Ascending aorta (tissue), 2 donors: Measurements from ENCODE around the gene SERPINB6. TPM values are rescaled to one million over a fixed set of nuclear protein-coding genes. Genes with fewer than 3 reads are reported as not detected.

Experiments
- DNase-seq, 2 donors: peaks; one replicate each; pipeline ENCODE4 v3.0.0-alpha.2; 2019; ENCODE audit warnings: low spot score in 2 of 2
- H3K27ac ChIP-seq, 2 donors: fragments of 200-600 bp; sonication (generic); one replicate each; pipeline ENCODE4 v1.5.1; 2016 to 2017; ENCODE audit warnings: mild to moderate bottlenecking in 1 of 2
- H3K27me3 ChIP-seq: fragments of 200-600 bp; sonication (generic); one replicate; pipeline ENCODE4 v1.5.1; 2017
- H3K36me3 ChIP-seq, 2 donors: fragments of 200-600 bp; sonication (generic); one replicate each; pipeline ENCODE4 v1.5.1; 2016
- H3K4me1 ChIP-seq, 2 donors: fragments of 200-600 bp; sonication (generic); one replicate each; pipeline ENCODE4 v1.5.1; 2016 to 2017; ENCODE audit warnings: mild to moderate bottlenecking in 1 of 2
- H3K4me3 ChIP-seq, 2 donors: fragments of 200-600 bp; sonication (generic); one replicate each; pipeline ENCODE4 v1.5.1; 2016 to 2017; ENCODE audit warnings: mild to moderate bottlenecking in 1 of 2
- H3K9me3 ChIP-seq, 2 donors: fragments of 200-600 bp; sonication (generic); one replicate each; pipeline ENCODE4 v1.5.1; 2016
- CTCF ChIP-seq, 3 experiments: fragments of 200-600 bp in 2 of 3; fragments of 450-650 bp in 1 of 3; sonication (generic) in 2 of 3; IDR thresholded peaks; one replicate each; pipeline ENCODE4 v1.5.1; 2016 to 2019; ENCODE audit warnings: antibody characterized with exemption in 3 of 3, mild to moderate bottlenecking in 1 of 3, moderate library complexity in 1 of 3
- intact Hi-C: fragments of 100-400 bp; cut with DNase I; formaldehyde crosslinking; loops from one replicate; pipeline ENCODE4 v1.15.1; 2023
- total RNA-seq: library from RNA; depleted of rRNA; stranded (reverse); fragments of >200 nt; gene quantifications from one replicate; pipeline ENCODE4 v1.1.0, GENCODE V29; 2016

Gene SERPINB6
- total RNA-seq, 1 donor from 2014 or later = 222 TPM

- intact Hi-C loops = no loop called here
- H3K4me3 ChIP-seq = no peak overlapping the region
- peaks cover 28 to 70% of the 10 kb centered on the region in 2 donors for H3K36me3 ChIP-seq
- no peaks in the 10 kb centered on the region for H3K27me3 ChIP-seq
- peaks cover 4 to 10% of the 10 kb centered on the region in 2 donors for H3K9me3 ChIP-seq
- no peaks in the 10 kb centered on the region for H3K4me1 ChIP-seq
- TF ChIP-seq CTCF (IDR thresholded peaks at IDR 0.05) = no peak
- H3K27ac ChIP-seq = no peak overlapping the region
- DNase-seq = no peak
Observed at GRCh38 chr6:3015144-3015543, 43.8 kb upstream of the SERPINB6 start.

GRCh38 chr6:3014675-3015066, 43.3 kb upstream of the SERPINB6 start:
- no peak for TF ChIP-seq CTCF (IDR thresholded peaks at IDR 0.05)
- no peak for DNase-seq
- peaks cover 32 to 70% of the 10 kb centered on the region in 2 donors for H3K36me3 ChIP-seq
- no peak overlapping the region for H3K27ac ChIP-seq
- H3K27me3 ChIP-seq = no peaks in the 10 kb centered on the region
- H3K4me3 ChIP-seq = no peak overlapping the region
- H3K4me1 ChIP-seq = no peaks in the 10 kb centered on the region
- intact Hi-C loops = no loop called here
- H3K9me3 ChIP-seq = peaks cover 4 to 10% of the 10 kb centered on the region in 2 donors

GRCh38 chr6:3013901-3014674, 42.7 kb upstream of the SERPINB6 start:
- Histone ChIP-seq H3K4me3 (no peak overlapping the region), H3K9me3 (peaks cover 4 to 10% of the 10 kb centered on the region in 2 donors), H3K27me3 (no peaks in the 10 kb centered on the region), H3K4me1 (no peaks in the 10 kb centered on the region), H3K36me3 (peaks cover 37 to 76% of the 10 kb centered on the region in 2 donors), H3K27ac (no peak overlapping the region)
- DNase-seq = no peak
- intact Hi-C loops = no loop called here
- TF ChIP-seq CTCF (IDR thresholded peaks at IDR 0.05) = no peak

- intact Hi-C loops = no loop called here
- H3K36me3 ChIP-seq = peaks cover 40 to 81% of the 10 kb centered on the region in 2 donors
- no peak overlapping the region for H3K4me3 ChIP-seq
- no peaks in the 10 kb centered on the region for H3K4me1 ChIP-seq
- H3K27me3 ChIP-seq = no peaks in the 10 kb centered on the region
- peaks cover 4 to 10% of the 10 kb centered on the region in 2 donors for H3K9me3 ChIP-seq
- no peak for DNase-seq
- no peak overlapping the region for H3K27ac ChIP-seq
- TF ChIP-seq CTCF (IDR thresholded peaks at IDR 0.05) = no peak
Observed at GRCh38 chr6:3013486-3013885, 42.1 kb upstream of the SERPINB6 start.

GRCh38 chr6:3011592-3011991, 40.2 kb upstream of the SERPINB6 start:
- Histone ChIP-seq H3K4me1 (no peaks in the 10 kb centered on the region), H3K9me3 (peaks cover 4 to 10% of the 10 kb centered on the region in 2 donors), H3K4me3 (no peak overlapping the region), H3K27me3 (no peaks in the 10 kb centered on the region), H3K36me3 (peaks cover 48 to 84% of the 10 kb centered on the region in 2 donors), H3K27ac (no peak overlapping the region)
- intact Hi-C loops = no loop called here
- no peak for TF ChIP-seq CTCF (IDR thresholded peaks at IDR 0.05)
- DNase-seq = no peak
